Tibial nerve (tissue), 4 donors: ENCODE measurements around the gene TBC1D3B.

ENCODE experiments used
- CTCF ChIP-seq, 5 experiments: fragments of 200-600 bp in 3 of 5; fragments of 450-650 bp in 2 of 5; sonication (generic) in 3 of 5; IDR thresholded peaks; one replicate each; pipeline ENCODE4 v1.5.1; 2016 to 2019; ENCODE audit warnings: antibody characterized with exemption in 5 of 5, mild to moderate bottlenecking in 3 of 5, moderate library complexity in 2 of 5
- EP300 ChIP-seq, 2 donors: sonication (generic); formaldehyde crosslinking; IDR thresholded peaks; one replicate each; pipeline ENCODE4 v1.6.1; 2017; ENCODE audit warnings: antibody characterized with exemption in 2 of 2, mild to moderate bottlenecking in 1 of 2
- POLR2A ChIP-seq, 2 donors: fragments of 450-650 bp; IDR thresholded peaks; one replicate each; pipeline ENCODE4 v1.6.1; 2017; ENCODE audit warnings: antibody characterized with exemption in 2 of 2, mild to moderate bottlenecking in 2 of 2, moderate library complexity in 2 of 2

- TF ChIP-seq CTCF (IDR thresholded peaks at IDR 0.05): no peak
- TF ChIP-seq EP300 (IDR thresholded peaks at IDR 0.05): no peak
- no peak for TF ChIP-seq POLR2A (IDR thresholded peaks at IDR 0.05)
These were observed 57.7 kb downstream of the TBC1D3B start for GRCh38 chr17:36118477-36119353.
